ENCODE measurements around the gene CCDC196. TPM values are rescaled to one million over a fixed set of nuclear protein-coding genes. Genes with fewer than 3 reads are reported as not detected.

Gene CCDC196
- total and polyA plus RNA-seq, 2 of the 4 experiments (the other 2 are of a cell fraction) = not detected

DNA sequence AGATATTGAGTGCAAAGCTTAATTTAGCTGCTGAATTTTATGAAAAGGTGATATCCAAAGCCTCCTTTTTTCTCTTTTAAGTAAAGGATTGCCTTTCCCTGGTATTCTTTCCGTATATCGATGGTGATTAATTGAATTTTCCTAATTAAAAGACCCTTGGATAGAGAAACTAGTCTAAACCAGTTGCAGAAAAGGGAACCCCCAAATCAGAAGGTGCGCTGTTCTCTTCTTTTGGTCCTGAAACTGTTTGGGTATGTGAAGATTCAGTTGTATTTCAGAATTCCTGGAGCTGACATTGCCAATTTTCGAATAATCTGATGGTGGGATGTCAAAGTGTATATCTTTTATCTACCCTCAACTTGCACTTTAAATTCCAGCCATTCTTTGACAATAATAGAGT, 23.7 kb downstream of the CCDC196 start:
- H3K27me3 ChIP-seq (ENCODE audit: control insufficient read depth, insufficient read depth, low read length) = no peaks in the 10 kb centered on the region
- peaks cover 0 to 8% of the 10 kb centered on the region in 2 experiments; a peak in 2 of 4 replicates for H3K79me1 ChIP-seq (ENCODE audit: low read depth in 1 of 2, low read length in 2 of 2)
- ChIA-PET POLR2A (ENCODE audit: unreplicated experiment) (no interaction called here), CTCF (no interaction called here)
- no peak for ATAC-seq (ENCODE audit: low read depth)
- TF ChIP-seq NFE2L2 (IDR thresholded peaks at IDR 0.05; ENCODE audit: low read depth, low read length) (no peak), MAFK (IDR thresholded peaks at IDR 0.05; ENCODE audit: low read depth, low read length) (no peak)
- TF ChIP-seq, protein P1, sequence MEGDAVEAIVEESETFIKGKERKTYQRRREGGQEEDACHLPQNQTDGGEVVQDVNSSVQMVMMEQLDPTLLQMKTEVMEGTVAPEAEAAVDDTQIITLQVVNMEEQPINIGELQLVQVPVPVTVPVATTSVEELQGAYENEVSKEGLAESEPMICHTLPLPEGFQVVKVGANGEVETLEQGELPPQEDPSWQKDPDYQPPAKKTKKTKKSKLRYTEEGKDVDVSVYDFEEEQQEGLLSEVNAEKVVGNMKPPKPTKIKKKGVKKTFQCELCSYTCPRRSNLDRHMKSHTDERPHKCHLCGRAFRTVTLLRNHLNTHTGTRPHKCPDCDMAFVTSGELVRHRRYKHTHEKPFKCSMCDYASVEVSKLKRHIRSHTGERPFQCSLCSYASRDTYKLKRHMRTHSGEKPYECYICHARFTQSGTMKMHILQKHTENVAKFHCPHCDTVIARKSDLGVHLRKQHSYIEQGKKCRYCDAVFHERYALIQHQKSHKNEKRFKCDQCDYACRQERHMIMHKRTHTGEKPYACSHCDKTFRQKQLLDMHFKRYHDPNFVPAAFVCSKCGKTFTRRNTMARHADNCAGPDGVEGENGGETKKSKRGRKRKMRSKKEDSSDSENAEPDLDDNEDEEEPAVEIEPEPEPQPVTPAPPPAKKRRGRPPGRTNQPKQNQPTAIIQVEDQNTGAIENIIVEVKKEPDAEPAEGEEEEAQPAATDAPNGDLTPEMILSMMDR (conservative IDR thresholded peaks at IDR 0.05; ENCODE audit: low read depth, low read length) = no peak
- no peaks in the 10 kb centered on the region; the same call in none of the 2 replicates for H4K20me1 ChIP-seq (ENCODE audit: insufficient read depth, low read length)
- in situ Hi-C loops (cut with MboI; ENCODE audit: low sequenced_read_pairs) = loop anchor here (25.0 kb wide), 1 partner anchor 777 kb away; no protein-coding TSS in a partner anchor
- H3K4ac ChIP-seq (ENCODE audit: low read depth, low read length) = no peak overlapping the region
- no peak overlapping the region for H3K56ac ChIP-seq (ENCODE audit: extremely low read depth, insufficient read depth, low read length)
- no peak overlapping the region for H2AK5ac ChIP-seq (ENCODE audit: low read depth, low read length)
- H3K18ac ChIP-seq (ENCODE audit: low read depth, low read length) = no peak overlapping the region
- no peak overlapping the region for H2AK9ac ChIP-seq (replicated peaks; ENCODE audit: low read depth, low read length, poor library complexity)
- no peak overlapping the region for H4K91ac ChIP-seq (ENCODE audit: insufficient read depth, low read depth, low read length)
- H3K4me2 ChIP-seq (ENCODE audit: low read depth, low read length) = no peak overlapping the region; the same call in 1 of the 2 replicates
- no peak overlapping the region for H2BK15ac ChIP-seq (ENCODE audit: low read depth, low read length)
- H3K36me3 ChIP-seq (ENCODE audit: control insufficient read depth, insufficient read depth, low read length) = no peaks in the 10 kb centered on the region
- no peak overlapping the region for H3K14ac ChIP-seq (replicated peaks; ENCODE audit: low read depth, low read length)
- H2BK20ac ChIP-seq (ENCODE audit: low read depth, low read length) = no peak overlapping the region
- H3K27ac ChIP-seq (ENCODE audit: insufficient read depth, low read length) = no peak overlapping the region
- no peak overlapping the region for H3K9ac ChIP-seq (ENCODE audit: low read depth, low read length)
- H2AFZ ChIP-seq (replicated peaks; ENCODE audit: low read length, poor library complexity) = no peak overlapping the region
- H3K4me3 ChIP-seq (ENCODE audit: insufficient read depth, low read depth, low read length) = no peak overlapping the region
- no peak overlapping the region for H4K5ac ChIP-seq (ENCODE audit: low read depth, low read length)
- dilution Hi-C loops (cut with HindIII; ENCODE audit: low sequenced_read_pairs, unreplicated experiment) = no loop called here
- no peak overlapping the region for H4K8ac ChIP-seq (ENCODE audit: low read depth in 2 of 2, low read length in 2 of 2)
- no peaks in the 10 kb centered on the region for H3K4me1 ChIP-seq (ENCODE audit: control insufficient read depth, insufficient read depth, low read length)
- H3K23ac ChIP-seq (ENCODE audit: low read depth, low read length) = no peak overlapping the region
- no peak overlapping the region for H2BK5ac ChIP-seq (ENCODE audit: low read depth, low read length, poor library complexity, severe bottlenecking)
- H2BK120ac ChIP-seq (ENCODE audit: low read depth, low read length) = no peak overlapping the region
- DNase-seq = no peak
- no peaks in the 10 kb centered on the region for H3K9me3 ChIP-seq (ENCODE audit: control insufficient read depth, insufficient read depth, low read length)
- intact Hi-C loops (cut with micrococcal nuclease) = loop anchor here (5.0 to 10.0 kb wide), 2 partner anchors 837 to 1345 kb away; no protein-coding TSS in a partner anchor
- H3K9me1 ChIP-seq (ENCODE audit: insufficient read depth, low read length) = no peaks in the 10 kb centered on the region
- no CpG with 5 or more reads among the region's 4 CpGs for WGBS, 2 experiments (ENCODE audit: extremely low coverage in 2 of 2, insufficient read length in 1 of 2)
- no TSS peak for BruUV-seq (replicated peaks)
